HCT116 (cell line): ENCODE measurements around the gene KCNMB2. TPM values are rescaled to one million over a fixed set of nuclear protein-coding genes. Genes with fewer than 3 reads are reported as not detected.

Source experiments
- ATAC-seq: fragments of 200-7000 bp; cut with Tn5 transposase; 2 replicates; pipeline ENCODE4 v1.9.1; 2020; ENCODE audit warnings: mild to moderate bottlenecking, moderate library complexity
- BruUV-seq: library from RNA; stranded (reverse); fragments of 400-500 nt; replicated peaks from 2 replicates; lab custom pipeline; 2021; lab: Mats Ljungman, UMichigan
- CTCF ChIA-PET: fragments of 300-600 bp; sonication (Branson Sonifier 250); formaldehyde crosslinking; loops from one replicate; lab custom pipeline; 2021; ENCODE audit warnings: antibody characterized with exemption; lab: Charles Lee
- POLR2A ChIA-PET: fragments of 300-600, 350-600 bp; sonication (Branson Sonifier 250); formaldehyde crosslinking; loops from one replicate; lab custom pipeline; 2021; ENCODE audit warnings: antibody characterized with exemption; lab: Charles Lee
- RAD21 ChIA-PET, 2 experiments: fragments of 300-600 bp; sonication (Branson Sonifier 250); formaldehyde crosslinking; loops; one replicate each; lab custom pipeline; 2023; ENCODE audit warnings: low total read pairs in 2 of 2; ENCODE audit not compliant: uncharacterized antibody in 2 of 2, unreplicated experiment in 2 of 2, low non-redundant PET in 1 of 2; lab: Charles Lee
- DNase-seq: peaks from one replicate; pipeline ENCODE4 v3.0.0-alpha.2; 2010; ENCODE audit warnings: low read depth, low spot score
- H2AFZ ChIP-seq: fragments of 200-600 bp; shearing (Covaris generic), sonication (generic); 2 replicates; pipeline ENCODE4 v1.6.1; 2017; ENCODE audit warnings: low read depth, mixed run types, mixed read lengths, antibody characterized with exemption, low read length; ENCODE audit not compliant: poor library complexity, severe bottlenecking
- H3K27ac ChIP-seq: 2 replicates; pipeline ENCODE4 v1.5.1; 2012; ENCODE audit warnings: low read depth, low read length
- H3K27me3 ChIP-seq: fragments of 200-600 bp; sonication (generic); 2 replicates; pipeline ENCODE4 v1.6.1; 2016; ENCODE audit warnings: mixed run types, low read length, mixed read lengths; ENCODE audit not compliant: insufficient read depth
- H3K36me3 ChIP-seq, 2 experiments: fragments of 200-500 bp in 1 of 2; fragments of 200-600 bp in 1 of 2; sonication (Bioruptor generic) in 1 of 2; sonication (generic) in 1 of 2; 2 replicates each; pipeline versions ENCODE4 v1.5.1 to v1.6.1; 2014 to 2016; ENCODE audit warnings: low read length in 2 of 2, inconsistent platforms in 1 of 2, mixed read lengths in 1 of 2, mixed run types in 1 of 2; ENCODE audit not compliant: insufficient read depth in 2 of 2, control insufficient read depth in 1 of 2
- H3K4me1 ChIP-seq, 2 experiments: fragments of 200-600 bp in 1 of 2; sonication (generic) in 1 of 2; 2 replicates each; pipeline versions ENCODE4 v1.5.1 to v1.6.1; 2012 to 2017; ENCODE audit warnings: low read length in 2 of 2, inconsistent platforms in 1 of 2, mild to moderate bottlenecking in 1 of 2, mixed read lengths in 1 of 2, mixed run types in 1 of 2, moderate library complexity in 1 of 2; ENCODE audit not compliant: insufficient read depth in 2 of 2, control insufficient read depth in 1 of 2
- H3K4me2 ChIP-seq: fragments of 200-600 bp; sonication (generic); 2 replicates; pipeline ENCODE4 v1.6.1; 2017; ENCODE audit warnings: mixed run types, low read length, mixed read lengths
- H3K4me3 ChIP-seq, 2 experiments: fragments of 200-600 bp in 1 of 2; sonication (generic) in 1 of 2; replicated peaks in 1 of 2; 2 replicates each; pipeline ENCODE4 v1.5.1; 2011 to 2016; ENCODE audit warnings: low read length in 2 of 2, control low read depth in 1 of 2, low read depth in 1 of 2, mild to moderate bottlenecking in 1 of 2, mixed read lengths in 1 of 2, mixed run types in 1 of 2
- H3K79me2 ChIP-seq: fragments of 200-600 bp; sonication (generic); 2 replicates; pipeline ENCODE4 v1.6.1; 2017; ENCODE audit warnings: mild to moderate bottlenecking, mixed run types, low read length, moderate library complexity, mixed read lengths; ENCODE audit not compliant: insufficient read depth
- H3K9ac ChIP-seq: fragments of 200-600 bp; sonication (generic); 2 replicates; pipeline ENCODE4 v1.6.1; 2016; ENCODE audit warnings: low read length, mixed read lengths
- H3K9me2 ChIP-seq: fragments of 200-600 bp; sonication (generic), shearing (Covaris generic); 2 replicates; pipeline ENCODE4 v1.6.1; 2017; ENCODE audit warnings: mixed run types, mild to moderate bottlenecking, moderate library complexity; ENCODE audit not compliant: insufficient read depth
- H3K9me3 ChIP-seq, 2 experiments: fragments of 200-500 bp in 1 of 2; fragments of 200-600 bp in 1 of 2; sonication (Bioruptor generic) in 1 of 2; sonication (generic) in 1 of 2; 2 replicates each; pipeline ENCODE4 v1.6.1; 2014 to 2017; ENCODE audit warnings: low read length in 2 of 2, mixed read lengths in 2 of 2, inconsistent platforms in 1 of 2, low read depth in 1 of 2, mild to moderate bottlenecking in 1 of 2, mixed run types in 1 of 2, moderate library complexity in 1 of 2; ENCODE audit not compliant: control insufficient read depth in 1 of 2, insufficient read depth in 1 of 2
- H4K20me1 ChIP-seq: fragments of 200-600 bp; sonication (generic), shearing (Covaris generic); 2 replicates; pipeline ENCODE4 v1.6.1; 2017; ENCODE audit warnings: mixed run types, mild to moderate bottlenecking, moderate library complexity; ENCODE audit not compliant: insufficient read depth
- CBX3 ChIP-seq: IDR thresholded peaks from 2 replicates; pipeline ENCODE4 v1.6.1; 2012; ENCODE audit warnings: low read depth
- CTCF ChIP-seq, 3 experiments: fragments of 200-600 bp in 1 of 3; sonication (generic) in 1 of 3; IDR thresholded peaks in 2 of 3; conservative IDR thresholded peaks in 1 of 3; 2 replicates each; pipeline ENCODE4 v1.5.1; 2012 to 2017; ENCODE audit warnings: low read depth in 2 of 3, low read length in 2 of 3, antibody characterized with exemption in 1 of 3, borderline replicate concordance in 1 of 3, control low read depth in 1 of 3, mild to moderate bottlenecking in 1 of 3, mixed read lengths in 1 of 3, mixed run types in 1 of 3, moderate library complexity in 1 of 3; ENCODE audit not compliant: insufficient read depth in 1 of 3
- RAD21 ChIP-seq: IDR thresholded peaks from 2 replicates; pipeline ENCODE4 v1.6.1; 2012; ENCODE audit warnings: low read depth, mild to moderate bottlenecking
- TCF7L2 ChIP-seq: IDR thresholded peaks from 2 replicates; pipeline ENCODE4 v1.7.0; 2011; ENCODE audit warnings: borderline replicate concordance, inconsistent platforms; ENCODE audit not compliant: insufficient read depth, insufficient read length; ENCODE audit errors: extremely low read depth
- ZNF274 ChIP-seq: fragments of 200-500 bp; sonication (Bioruptor generic); IDR thresholded peaks from 2 replicates; pipeline ENCODE4 v1.6.1; 2014; ENCODE audit warnings: mild to moderate bottlenecking, low read depth, low read length, inconsistent platforms
- intact Hi-C: fragments of 100-400 bp; cut with micrococcal nuclease; formaldehyde crosslinking; loops from 2 replicates; pipeline ENCODE4 v1.10.0; 2022
- total RNA-seq: library from RNA; stranded (reverse); gene quantifications from one replicate; pipeline ENCODE4 v1.2.1, GENCODE V29; 2021; ENCODE audit not compliant: unreplicated experiment
- TF ChIP-seq, protein P1 (sequence below): IDR thresholded peaks from 2 replicates; pipeline ENCODE4 v1.6.1; 2012

Gene KCNMB2
- total RNA-seq, 1 experiment from 2014 or later, result not detected

- Histone ChIP-seq H4K20me1 (no peaks in the 10 kb centered on the region), H3K79me2 (no peaks in the 10 kb centered on the region), H3K9me3 (no peaks in the 10 kb centered on the region), H3K27me3 (no peaks in the 10 kb centered on the region), H3K4me1 (no peaks in the 10 kb centered on the region), H3K27ac (no peak overlapping the region), H3K9me2 (no peaks in the 10 kb centered on the region), H2AFZ (no peak overlapping the region), H3K4me3 (no peak overlapping the region), H3K4me2 (no peak overlapping the region), H3K36me3 (no peaks in the 10 kb centered on the region)
- ATAC-seq (no peak), DNase-seq (no peak)
- intact Hi-C loops, result no loop called here
- ChIA-PET RAD21 (no interaction called here), CTCF (no interaction called here), POLR2A (no interaction called here)
- no TSS peak for BruUV-seq
- TF ChIP-seq, protein P1, sequence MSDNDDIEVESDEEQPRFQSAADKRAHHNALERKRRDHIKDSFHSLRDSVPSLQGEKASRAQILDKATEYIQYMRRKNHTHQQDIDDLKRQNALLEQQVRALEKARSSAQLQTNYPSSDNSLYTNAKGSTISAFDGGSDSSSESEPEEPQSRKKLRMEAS, result no peak
- no peak for TF ChIP-seq ZNF274
- TF ChIP-seq RAD21, result no peak
- no peak for TF ChIP-seq CBX3
- TF ChIP-seq TCF7L2, result no peak
- TF ChIP-seq CTCF (IDR thresholded peaks at IDR 0.05 in 2 of 3, conservative IDR thresholded peaks at IDR 0.05 in 1 of 3; ENCODE audit: borderline replicate concordance in 1 of 3, insufficient read depth in 1 of 3, low read depth in 2 of 3, low read length in 2 of 3), result no peak
- TF ChIP-seq, all 23 proteins: peak for 0
- H3K9ac ChIP-seq, result no peak overlapping the region
Measured at GRCh38 chr3:178706411-178706810, 170.2 kb downstream of the KCNMB2 start.
